HepG2 (cell line): ENCODE data around the gene SERPINB6. TPM values are rescaled to one million over a fixed set of nuclear protein-coding genes. Genes with fewer than 3 reads are reported as not detected.

ENCODE experiments used
- CHD2 ChIP-seq: IDR thresholded peaks from 2 replicates; pipeline ENCODE4 v1.6.1; 2011; ENCODE audit warnings: low read depth, low read length, improper control_type of control experiment
- ELF3 ChIP-seq: IDR thresholded peaks from 2 replicates; pipeline ENCODE4 v1.6.1; 2016; ENCODE audit warnings: missing genetic modification reagents, missing compliant biosample characterization
- ELF4 ChIP-seq: sonication (generic); formaldehyde crosslinking; IDR thresholded peaks from 2 replicates; pipeline ENCODE4 v1.5.0; 2020; ENCODE audit warnings: missing genetic modification reagents, mild to moderate bottlenecking, moderate library complexity, borderline replicate concordance
- FOXO1 ChIP-seq: sonication (generic); formaldehyde crosslinking; IDR thresholded peaks from 2 replicates; pipeline ENCODE4 v1.4.0; 2020; ENCODE audit warnings: missing genetic modification reagents
- GZF1 ChIP-seq: sonication (generic); formaldehyde crosslinking; IDR thresholded peaks from 2 replicates; pipeline ENCODE4 v1.5.1; 2020; ENCODE audit warnings: mild to moderate bottlenecking, missing genetic modification reagents
- HHEX ChIP-seq: IDR thresholded peaks from 2 replicates; pipeline ENCODE4 v1.6.1; 2016; ENCODE audit warnings: control low read depth
- KAT7 ChIP-seq: IDR thresholded peaks from 2 replicates; pipeline ENCODE4 v1.6.1; 2018; ENCODE audit warnings: borderline replicate concordance, missing compliant biosample characterization
- MAFK ChIP-seq, 2 experiments: IDR thresholded peaks in 1 of 2; conservative IDR thresholded peaks in 1 of 2; 2 replicates each; pipeline ENCODE4 v1.6.1; 2011; ENCODE audit warnings: improper control_type of control experiment in 2 of 2, low read length in 2 of 2
- MBNL3 ChIP-seq: fragments of 250-450 bp; sonication (Bioruptor Pico); conservative IDR thresholded peaks from 2 replicates; pipeline ENCODE4 v1.8.0; 2022; ENCODE audit warnings: mild to moderate bottlenecking, inconsistent platforms
- MXI1 ChIP-seq: IDR thresholded peaks from 3 replicates; pipeline ENCODE4 v1.6.1; 2012; ENCODE audit warnings: low read depth, low read length, inconsistent platforms, borderline replicate concordance
- MYC ChIP-seq: sonication (generic); formaldehyde crosslinking; IDR thresholded peaks from 2 replicates; pipeline ENCODE4 v1.9.0; 2021; ENCODE audit warnings: missing genetic modification reagents, borderline replicate concordance
- PAF1 ChIP-seq: IDR thresholded peaks from 2 replicates; pipeline ENCODE4 v1.6.1; 2016; ENCODE audit warnings: missing genetic modification reagents, missing compliant biosample characterization
- SP1 ChIP-seq, 2 experiments: fragments of 450-650 bp in 1 of 2; sonication (generic) in 1 of 2; formaldehyde crosslinking in 1 of 2; IDR thresholded peaks; 2 replicates each; pipeline versions ENCODE4 v1.4.0 to v1.6.1; 2016 to 2020; ENCODE audit warnings: missing genetic modification reagents in 1 of 2
- SPEN ChIP-seq: sonication (generic); formaldehyde crosslinking; IDR thresholded peaks from 2 replicates; pipeline ENCODE4 v1.5.1; 2020; ENCODE audit warnings: low read depth, mild to moderate bottlenecking, missing genetic modification reagents
- SRF ChIP-seq: IDR thresholded peaks from 2 replicates; pipeline ENCODE4 v1.6.1; 2011; ENCODE audit warnings: mild to moderate bottlenecking, low read depth, low read length, moderate library complexity
- SYNCRIP ChIP-seq: fragments of 200-400 bp; formaldehyde crosslinking; IDR thresholded peaks from 2 replicates; pipeline ENCODE4 v1.6.1; 2018; ENCODE audit warnings: mild to moderate bottlenecking, low read depth, low read length; ENCODE audit not compliant: insufficient read depth
- TBL1XR1 ChIP-seq: fragments of 150-350 bp; IDR thresholded peaks from 2 replicates; pipeline ENCODE4 v1.6.1; 2014; ENCODE audit warnings: borderline replicate concordance, low read length; ENCODE audit not compliant: partially characterized antibody
- ZC3H4 ChIP-seq: sonication (generic); formaldehyde crosslinking; IDR thresholded peaks from 2 replicates; pipeline ENCODE4 v1.4.0; 2020; ENCODE audit warnings: missing genetic modification reagents, borderline replicate concordance
- ZNF253 ChIP-seq: sonication (generic); formaldehyde crosslinking; IDR thresholded peaks from 2 replicates; pipeline ENCODE4 v1.8.0; 2022; ENCODE audit warnings: mild to moderate bottlenecking, missing genetic modification reagents, borderline replicate concordance
- ZNF3 ChIP-seq: IDR thresholded peaks from 2 replicates; pipeline ENCODE4 v1.7.0; 2017; ENCODE audit warnings: inconsistent platforms
- ZNF572 ChIP-seq: sonication (generic); formaldehyde crosslinking; IDR thresholded peaks from 2 replicates; pipeline ENCODE4 v1.5.1; 2020; ENCODE audit warnings: mild to moderate bottlenecking, missing genetic modification reagents
- ZNF703 ChIP-seq: sonication (generic); formaldehyde crosslinking; IDR thresholded peaks from 2 replicates; pipeline ENCODE4 v1.5.1; 2020; ENCODE audit warnings: missing genetic modification reagents, mild to moderate bottlenecking, moderate library complexity, borderline replicate concordance
- ZNF773 ChIP-seq: sonication (generic); formaldehyde crosslinking; IDR thresholded peaks from 2 replicates; pipeline ENCODE4 v1.4.0; 2020; ENCODE audit warnings: missing genetic modification reagents, borderline replicate concordance
- polyA plus RNA-seq, 8 experiments: library from polyadenylated mRNA; depleted of rRNA in 3 of 8; stranded (reverse) in 7 of 8; unstranded in 1 of 8; fragments of >200 nt; fragmentation: Illumina TruSeq in 4 of 8; extraction: Trizol in 4 of 8; gene quantifications; 2 replicates each; pipeline versions ENCODE4 v1.2.1 to v1.2.3, GENCODE V29; 2011 to 2016; ENCODE audit warnings: low read depth in 4 of 8, missing spikeins in 1 of 8, mixed read lengths in 1 of 8; ENCODE audit not compliant: insufficient read depth in 1 of 8
- total RNA-seq, 5 experiments: library from RNA; depleted of rRNA; stranded (reverse); fragments of >200 nt; fragmentation: Illumina TruSeq; extraction: Trizol; gene quantifications; 2 replicates each; pipeline ENCODE4 v1.2.3, GENCODE V29; 2016; ENCODE audit warnings: low read depth in 1 of 5
- TF ChIP-seq, protein P1 (sequence below): sonication (generic); formaldehyde crosslinking; IDR thresholded peaks from 2 replicates; pipeline ENCODE4 v1.8.0; 2022; ENCODE audit warnings: low read depth, missing genetic modification reagents
- TF ChIP-seq, protein P2 (sequence below): sonication (generic); formaldehyde crosslinking; IDR thresholded peaks from 2 replicates; pipeline ENCODE4 v1.4.0; 2020; ENCODE audit warnings: missing genetic modification reagents
- TF ChIP-seq, protein P3 (sequence below): sonication (generic); formaldehyde crosslinking; conservative IDR thresholded peaks from 2 replicates; pipeline ENCODE4 v1.4.0; 2020; ENCODE audit warnings: missing genetic modification reagents
- TF ChIP-seq, protein P4 (sequence below): sonication (generic); formaldehyde crosslinking; IDR thresholded peaks from 2 replicates; pipeline ENCODE4 v1.5.1; 2020; ENCODE audit warnings: missing genetic modification reagents, mild to moderate bottlenecking, borderline replicate concordance

The SERPINB6 gene
- total and polyA plus RNA-seq, 2 of the 13 experiments (the other 11 are each of a cell fraction or from before 2014, with no cell fraction given) = 38.2 to 61.3 TPM

DNA sequence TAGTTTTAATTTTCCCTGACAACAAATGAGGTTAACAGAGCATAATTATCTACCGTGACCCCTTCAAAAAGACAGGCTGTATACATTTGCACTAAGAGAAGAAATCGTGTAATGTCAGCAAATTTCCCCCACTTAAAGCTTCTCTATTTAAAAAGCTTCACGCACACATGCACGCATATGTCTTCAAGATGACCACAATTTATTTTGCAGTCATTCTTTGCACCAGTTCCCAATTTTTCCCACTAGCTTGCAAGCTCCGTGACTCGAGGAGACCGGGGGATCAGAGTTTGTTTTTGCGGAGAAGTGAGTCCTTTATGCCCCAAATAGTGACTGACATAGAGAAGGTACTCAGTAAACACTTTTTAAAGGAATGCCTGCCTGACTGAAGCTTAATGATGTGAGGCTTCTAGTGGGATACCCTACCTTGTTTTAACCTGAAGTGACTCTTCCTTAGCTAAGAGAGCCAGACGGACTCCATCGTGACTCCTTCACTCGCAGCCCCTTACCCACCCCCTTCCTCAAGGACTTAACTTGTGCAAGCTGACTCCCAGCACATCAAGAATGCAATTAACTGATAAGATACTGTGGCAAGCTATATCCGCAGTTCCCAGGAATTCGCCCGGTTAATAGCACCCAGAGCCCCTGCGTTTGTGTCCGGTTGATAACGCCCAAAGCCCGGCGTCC lies 19.0 kb upstream of the SERPINB6 start (continued):
- TF ChIP-seq, protein P1, sequence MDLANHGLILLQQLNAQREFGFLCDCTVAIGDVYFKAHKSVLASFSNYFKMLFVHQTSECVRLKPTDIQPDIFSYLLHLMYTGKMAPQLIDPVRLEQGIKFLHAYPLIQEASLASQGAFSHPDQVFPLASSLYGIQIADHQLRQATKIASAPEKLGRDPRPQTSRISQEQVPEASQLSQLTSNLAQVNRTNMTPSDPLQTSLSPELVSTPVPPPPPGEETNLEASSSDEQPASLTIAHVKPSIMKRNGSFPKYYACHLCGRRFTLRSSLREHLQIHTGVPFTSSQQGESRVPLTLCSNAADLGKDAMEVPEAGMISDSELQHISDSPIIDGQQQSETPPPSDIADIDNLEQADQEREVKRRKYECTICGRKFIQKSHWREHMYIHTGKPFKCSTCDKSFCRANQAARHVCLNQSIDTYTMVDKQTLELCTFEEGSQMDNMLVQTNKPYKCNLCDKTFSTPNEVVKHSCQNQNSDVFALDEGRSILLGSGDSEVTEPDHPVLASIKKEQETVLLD = no peak
- TF ChIP-seq SP1 (IDR thresholded peaks at IDR 0.05) = no peak
- no peak for TF ChIP-seq SP1 (CRISPR knock-in tag; IDR thresholded peaks at IDR 0.05)
- TF ChIP-seq ZNF572 (CRISPR knock-in tag) = no peak
- no peak for TF ChIP-seq HHEX
- TF ChIP-seq SPEN (CRISPR knock-in tag) = no peak
- no peak for TF ChIP-seq TBL1XR1
- TF ChIP-seq, protein P2, sequence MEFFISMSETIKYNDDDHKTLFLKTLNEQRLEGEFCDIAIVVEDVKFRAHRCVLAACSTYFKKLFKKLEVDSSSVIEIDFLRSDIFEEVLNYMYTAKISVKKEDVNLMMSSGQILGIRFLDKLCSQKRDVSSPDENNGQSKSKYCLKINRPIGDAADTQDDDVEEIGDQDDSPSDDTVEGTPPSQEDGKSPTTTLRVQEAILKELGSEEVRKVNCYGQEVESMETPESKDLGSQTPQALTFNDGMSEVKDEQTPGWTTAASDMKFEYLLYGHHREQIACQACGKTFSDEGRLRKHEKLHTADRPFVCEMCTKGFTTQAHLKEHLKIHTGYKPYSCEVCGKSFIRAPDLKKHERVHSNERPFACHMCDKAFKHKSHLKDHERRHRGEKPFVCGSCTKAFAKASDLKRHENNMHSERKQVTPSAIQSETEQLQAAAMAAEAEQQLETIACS (CRISPR knock-in tag) = no peak
- no peak for TF ChIP-seq ZNF703 (CRISPR knock-in tag)
- TF ChIP-seq SYNCRIP = no peak
- no peak for TF ChIP-seq GZF1
- no peak for TF ChIP-seq ZNF253
- no peak for TF ChIP-seq CHD2
- TF ChIP-seq, protein P3, sequence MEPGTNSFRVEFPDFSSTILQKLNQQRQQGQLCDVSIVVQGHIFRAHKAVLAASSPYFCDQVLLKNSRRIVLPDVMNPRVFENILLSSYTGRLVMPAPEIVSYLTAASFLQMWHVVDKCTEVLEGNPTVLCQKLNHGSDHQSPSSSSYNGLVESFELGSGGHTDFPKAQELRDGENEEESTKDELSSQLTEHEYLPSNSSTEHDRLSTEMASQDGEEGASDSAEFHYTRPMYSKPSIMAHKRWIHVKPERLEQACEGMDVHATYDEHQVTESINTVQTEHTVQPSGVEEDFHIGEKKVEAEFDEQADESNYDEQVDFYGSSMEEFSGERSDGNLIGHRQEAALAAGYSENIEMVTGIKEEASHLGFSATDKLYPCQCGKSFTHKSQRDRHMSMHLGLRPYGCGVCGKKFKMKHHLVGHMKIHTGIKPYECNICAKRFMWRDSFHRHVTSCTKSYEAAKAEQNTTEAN = no peak
- no peak for TF ChIP-seq ZNF773
- TF ChIP-seq ZC3H4 (CRISPR knock-in tag) = peak; percentile 92; the same call in 1 of the 2 replicates
- no peak for TF ChIP-seq MYC (CRISPR knock-in tag)
- no peak for TF ChIP-seq MXI1
- TF ChIP-seq ELF4 = 0 out of 2 replicates have a peak, but pooled peaks have one; percentile 49
- TF ChIP-seq MAFK (conservative IDR thresholded peaks at IDR 0.05 in 1 of 2, IDR thresholded peaks at IDR 0.05 in 1 of 2; ENCODE audit: low read length in 2 of 2) = peak; percentile 95 to 96
- no peak for TF ChIP-seq MBNL3 (CRISPR knock-in tag)
- peak; percentile 32; the same call in 1 of the 2 replicates for TF ChIP-seq KAT7
- 0 out of 2 replicates have a peak, but pooled peaks have one; percentile 13 for TF ChIP-seq ELF3 (CRISPR knock-in tag)
- TF ChIP-seq PAF1 (CRISPR knock-in tag) = 0 out of 2 replicates have a peak, but pooled peaks have one; percentile 22
- no peak for TF ChIP-seq ZNF3 (CRISPR knock-in tag)
- TF ChIP-seq SRF = no peak
- no peak for TF ChIP-seq FOXO1
- TF ChIP-seq, protein P4, sequence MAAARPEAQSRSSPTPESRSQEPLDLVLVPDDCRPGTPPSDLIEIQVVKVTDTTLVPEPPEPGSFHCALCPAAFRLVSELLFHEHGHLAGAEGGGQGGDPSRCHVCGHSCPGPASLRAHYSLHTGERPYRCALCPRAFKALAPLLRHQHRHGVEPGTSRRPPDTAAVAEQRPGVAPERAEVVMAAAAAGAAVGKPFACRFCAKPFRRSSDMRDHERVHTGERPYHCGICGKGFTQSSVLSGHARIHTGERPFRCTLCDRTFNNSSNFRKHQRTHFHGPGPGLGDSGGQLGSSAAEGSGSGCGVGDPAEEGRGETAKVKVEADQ (CRISPR knock-in tag) = peak; percentile 38; the same call in 1 of the 2 replicates
